Right renal pelvis (tissue), 4 donors: ENCODE data around the gene C11orf58. TPM values are rescaled to one million over a fixed set of nuclear protein-coding genes. Genes with fewer than 3 reads are reported as not detected.

Experiments used
- DNase-seq, 4 donors: peaks; one replicate each; pipeline ENCODE4 v3.0.0-alpha.2; 2013; ENCODE audit warnings: low read depth in 4 of 4, low spot score in 3 of 4, missing footprints in 1 of 4
- polyA plus RNA-seq, 4 donors: library from polyadenylated mRNA; unstranded; fragments of 120-200 nt; gene quantifications; one replicate each; pipeline ENCODE4 v1.2.1, GENCODE V29; 2013; ENCODE audit not compliant: insufficient read length in 4 of 4

The C11orf58 gene
- polyA plus RNA-seq, 4 donors, result 357 to 388 (median 374) TPM

DNA sequence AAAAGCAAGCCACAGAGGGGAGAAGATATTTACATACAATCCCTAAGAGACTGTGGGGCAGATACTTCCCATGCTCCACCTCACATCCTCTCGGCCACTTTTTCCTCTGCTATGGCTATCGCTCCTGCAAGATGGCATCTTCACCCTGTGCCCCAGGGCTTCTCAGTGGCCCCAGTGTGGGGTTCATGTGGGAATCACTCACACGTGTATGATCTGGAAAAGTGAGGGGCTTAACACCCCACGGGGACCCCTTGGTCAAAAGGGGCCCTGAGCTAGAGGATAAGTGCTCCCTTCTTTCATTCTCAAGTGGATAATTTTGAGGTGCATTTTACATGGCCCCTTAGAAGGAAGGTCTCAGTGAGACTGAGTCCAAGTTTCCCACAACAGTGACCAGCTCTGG is 28.7 kb downstream of the C11orf58 start:
- no peak for DNase-seq

DNA sequence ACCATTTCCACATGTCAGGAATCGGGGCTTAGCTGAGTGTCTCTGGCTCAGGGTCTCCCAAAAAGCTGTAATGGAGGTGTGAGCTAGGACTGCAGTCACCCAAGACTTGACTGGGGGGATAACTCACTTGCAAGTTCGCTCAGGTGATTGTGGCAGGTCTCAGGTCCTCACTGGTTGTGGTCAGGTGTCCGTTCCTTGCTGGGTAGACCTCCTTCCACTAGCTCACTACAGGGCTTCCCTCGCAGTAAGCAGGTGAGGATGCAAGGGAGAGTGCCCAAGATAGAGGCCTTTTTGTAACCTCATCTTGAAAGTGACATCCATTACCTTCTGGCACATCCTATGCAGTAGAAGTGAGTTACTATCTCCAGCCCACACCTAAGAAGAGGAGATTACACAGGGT is 29.5 kb downstream of the C11orf58 start:
- DNase-seq, result no peak

DNA sequence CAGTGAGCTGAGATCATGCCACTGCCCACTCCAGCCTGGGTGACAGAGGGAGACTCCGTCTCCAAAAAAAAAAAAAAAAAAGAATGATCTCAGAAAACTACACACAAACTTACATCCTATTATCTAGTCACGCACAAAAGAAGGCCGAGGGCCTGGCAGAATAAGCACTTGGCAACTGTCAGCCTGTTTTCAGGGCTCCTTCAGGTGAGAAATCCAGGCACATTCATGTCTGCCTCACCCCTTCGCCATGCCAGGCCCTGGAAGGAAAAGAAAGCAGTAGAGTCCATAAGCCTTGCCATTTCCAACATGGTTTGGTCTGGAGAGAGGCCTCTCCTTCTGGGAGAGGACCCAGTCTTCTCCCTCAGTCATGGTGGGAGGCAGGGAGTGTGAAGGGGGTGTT is 30.9 kb downstream of the C11orf58 start:
- DNase-seq, result no peak

DNA sequence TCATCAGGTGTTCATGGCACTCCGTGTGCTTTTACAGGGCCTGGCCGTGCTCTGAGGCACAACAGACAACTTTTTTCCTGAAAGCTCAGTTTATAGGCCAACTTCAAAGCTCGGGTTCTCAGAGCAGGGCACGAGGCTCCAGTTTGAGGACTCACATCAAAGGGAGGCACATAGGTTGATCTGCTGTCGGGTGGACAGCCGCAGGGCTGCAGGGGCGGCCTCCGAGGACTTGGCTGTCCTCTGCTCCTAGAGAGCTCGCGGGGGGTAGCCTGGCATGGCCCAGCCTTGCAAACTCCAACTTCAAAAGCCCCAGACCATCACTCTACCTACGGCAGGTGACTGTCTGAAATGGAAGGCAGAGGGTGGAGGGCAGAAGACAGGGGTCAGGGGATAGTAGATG is 31.6 kb downstream of the C11orf58 start:
- no peak for DNase-seq

DNA sequence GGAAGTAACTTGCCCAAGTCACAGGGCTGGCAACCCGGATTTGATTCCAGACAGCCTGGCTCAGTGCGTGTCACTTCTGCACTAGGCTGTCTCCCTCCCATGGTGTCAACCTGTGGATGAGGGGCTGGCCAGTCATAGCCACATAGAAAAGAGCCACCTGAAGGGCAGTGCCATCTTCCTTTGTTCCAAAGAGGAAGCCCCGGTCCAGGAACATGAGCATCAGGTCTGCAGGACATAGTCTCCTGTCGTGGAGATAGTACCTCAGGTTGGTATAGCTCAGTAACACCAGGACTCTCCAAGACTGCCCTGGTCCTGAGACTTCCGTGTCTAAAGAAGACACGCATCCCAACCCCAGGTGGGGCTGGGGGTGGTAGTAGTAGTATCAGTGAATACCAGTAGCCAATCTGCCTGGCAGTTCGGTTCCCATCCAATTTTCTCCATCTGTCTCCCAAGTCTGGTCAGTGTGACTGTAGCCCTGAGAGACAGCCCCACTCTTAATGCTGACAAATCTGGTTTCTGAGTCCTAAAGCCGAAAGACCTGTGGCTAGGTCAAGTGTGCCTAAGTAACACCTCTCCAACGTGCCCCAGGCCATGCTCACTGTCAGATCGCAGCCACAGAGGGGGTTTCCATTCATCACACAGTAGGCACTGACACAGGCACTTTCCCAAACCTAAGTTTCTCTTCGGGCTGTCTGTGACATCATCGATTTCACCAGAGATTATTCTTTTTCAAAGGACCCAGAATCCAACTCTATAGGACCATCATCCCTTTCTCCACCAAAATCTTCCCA is 33.1 kb downstream of the C11orf58 start:
- no peak for DNase-seq

DNA sequence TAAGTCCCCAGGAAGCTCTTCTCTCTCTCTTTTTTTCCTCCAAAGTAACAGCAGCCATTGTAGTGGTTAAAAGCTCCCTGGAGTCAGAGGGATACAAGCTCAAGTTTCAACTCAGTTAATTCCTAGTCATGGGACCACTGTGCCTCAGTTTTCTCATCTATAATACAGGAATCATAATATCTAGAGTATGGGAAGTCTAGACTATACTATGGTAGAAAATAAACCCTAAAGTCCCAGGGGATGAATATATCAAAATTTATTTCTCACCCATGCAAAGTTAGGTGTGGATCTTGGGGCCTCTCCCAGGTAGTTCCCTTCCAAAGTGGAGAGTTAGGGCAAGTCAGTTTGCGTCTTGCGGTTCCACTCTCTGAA is 33.7 kb downstream of the C11orf58 start:
- no peak for DNase-seq

DNA sequence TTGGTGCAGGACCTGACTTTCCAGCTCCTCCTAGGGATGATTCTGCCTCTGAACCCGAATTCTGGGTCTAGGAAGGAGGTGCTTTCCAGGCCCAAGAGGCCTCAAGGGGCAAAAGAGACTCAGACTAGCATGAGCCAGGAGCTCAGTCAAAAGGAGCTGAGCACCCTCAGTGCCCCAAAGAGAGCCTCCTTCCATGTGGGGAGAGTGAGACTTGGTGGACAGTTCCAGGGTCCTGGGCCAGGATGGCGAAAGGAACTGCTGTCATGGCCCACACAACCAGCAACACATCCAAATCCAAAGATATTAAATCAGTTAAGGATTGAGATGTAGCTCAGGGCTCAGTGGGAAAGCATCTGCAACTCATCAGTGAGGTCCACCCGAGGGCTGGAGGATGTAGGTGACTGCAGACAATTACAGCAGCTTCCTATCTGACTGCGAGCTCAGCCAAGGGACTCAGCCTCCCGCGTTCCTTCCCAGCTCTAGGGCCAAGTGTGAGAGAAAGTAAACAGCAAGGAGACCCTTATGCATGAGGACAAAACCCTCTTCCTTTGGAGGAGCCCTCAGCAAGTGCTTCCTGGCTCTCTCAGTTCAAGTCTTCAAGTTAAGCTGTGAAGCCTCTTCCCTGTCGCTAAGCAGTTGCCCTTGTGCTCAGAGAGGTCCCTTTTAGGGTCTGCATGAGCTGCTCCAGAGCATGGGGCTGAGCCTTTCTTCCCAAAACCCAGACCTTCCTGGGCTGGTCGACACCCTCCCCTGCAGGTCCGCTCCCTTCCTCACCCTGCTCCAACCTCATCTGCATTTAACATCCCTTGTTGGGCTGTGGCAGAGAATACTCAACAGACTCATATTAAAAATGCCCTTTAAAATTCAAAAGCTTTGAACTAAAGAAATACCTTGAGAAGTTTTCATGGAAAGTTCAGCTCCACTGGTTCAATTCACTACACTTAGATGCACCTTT is 35.8 kb downstream of the C11orf58 start:
- DNase-seq, result no peak

DNA sequence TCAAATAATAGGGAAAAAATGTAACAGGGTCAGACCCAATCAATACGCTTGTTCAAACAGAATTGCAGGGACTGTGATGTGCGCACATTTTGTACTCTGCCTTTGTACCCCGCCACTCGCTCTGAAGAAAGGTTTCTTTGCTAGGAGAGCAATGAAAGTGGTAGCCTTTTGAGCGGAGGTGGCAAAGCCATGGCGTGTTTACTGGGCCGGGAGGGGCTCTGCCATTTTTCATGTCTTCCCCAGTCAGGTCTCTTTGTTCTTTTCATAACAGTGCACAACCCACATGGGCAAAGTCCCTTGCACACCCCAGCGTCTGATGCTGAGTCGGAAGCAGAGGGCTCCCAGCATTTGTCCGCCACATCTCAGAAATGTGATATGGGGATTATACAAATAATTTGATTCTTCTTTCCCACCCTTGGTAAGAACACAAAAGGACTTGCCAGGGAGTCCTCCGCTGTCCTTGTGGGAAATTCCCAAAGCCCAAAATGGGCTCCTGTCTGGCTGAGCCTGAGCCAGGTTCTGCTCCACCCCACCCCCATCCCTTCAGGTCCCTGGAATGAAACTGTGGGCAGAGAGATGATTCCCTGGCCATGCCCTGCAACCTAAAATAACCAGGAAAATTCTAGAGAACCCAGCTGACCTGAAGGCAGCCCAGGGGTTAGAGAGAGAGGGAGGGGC is 36.6 kb downstream of the C11orf58 start:
- DNase-seq, result no peak

DNA sequence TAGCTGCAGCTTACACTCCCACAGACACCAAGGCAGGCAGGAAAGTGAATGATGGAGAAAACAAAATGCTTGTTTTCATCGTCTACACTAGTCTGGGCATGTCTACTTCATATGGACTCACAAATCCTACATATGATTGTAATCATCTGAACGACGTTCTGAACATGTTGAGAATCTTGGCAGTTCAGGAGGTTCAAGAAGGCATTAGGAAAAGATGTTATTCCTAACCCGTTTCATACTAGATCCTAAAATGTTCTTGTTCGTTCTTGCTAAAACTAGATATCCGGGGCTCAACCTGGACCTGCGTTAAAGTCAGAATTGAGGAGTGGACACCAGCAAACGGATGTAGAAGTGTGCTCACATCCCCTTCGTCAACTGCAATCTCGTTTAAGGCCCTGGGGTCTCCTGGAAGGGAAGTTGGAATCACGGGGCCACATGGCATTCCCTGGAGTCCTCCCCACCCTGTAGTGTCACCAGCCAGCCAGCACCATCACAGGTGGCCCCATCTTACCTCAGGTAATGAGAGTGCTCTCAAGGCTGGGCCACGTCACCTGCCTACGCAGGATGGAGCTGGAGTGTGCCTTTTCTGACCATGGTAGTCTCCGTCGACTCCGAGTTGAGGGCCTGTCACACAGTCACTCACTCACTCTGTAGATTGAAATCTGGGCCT is 37.3 kb downstream of the C11orf58 start:
- DNase-seq, result no peak

DNA sequence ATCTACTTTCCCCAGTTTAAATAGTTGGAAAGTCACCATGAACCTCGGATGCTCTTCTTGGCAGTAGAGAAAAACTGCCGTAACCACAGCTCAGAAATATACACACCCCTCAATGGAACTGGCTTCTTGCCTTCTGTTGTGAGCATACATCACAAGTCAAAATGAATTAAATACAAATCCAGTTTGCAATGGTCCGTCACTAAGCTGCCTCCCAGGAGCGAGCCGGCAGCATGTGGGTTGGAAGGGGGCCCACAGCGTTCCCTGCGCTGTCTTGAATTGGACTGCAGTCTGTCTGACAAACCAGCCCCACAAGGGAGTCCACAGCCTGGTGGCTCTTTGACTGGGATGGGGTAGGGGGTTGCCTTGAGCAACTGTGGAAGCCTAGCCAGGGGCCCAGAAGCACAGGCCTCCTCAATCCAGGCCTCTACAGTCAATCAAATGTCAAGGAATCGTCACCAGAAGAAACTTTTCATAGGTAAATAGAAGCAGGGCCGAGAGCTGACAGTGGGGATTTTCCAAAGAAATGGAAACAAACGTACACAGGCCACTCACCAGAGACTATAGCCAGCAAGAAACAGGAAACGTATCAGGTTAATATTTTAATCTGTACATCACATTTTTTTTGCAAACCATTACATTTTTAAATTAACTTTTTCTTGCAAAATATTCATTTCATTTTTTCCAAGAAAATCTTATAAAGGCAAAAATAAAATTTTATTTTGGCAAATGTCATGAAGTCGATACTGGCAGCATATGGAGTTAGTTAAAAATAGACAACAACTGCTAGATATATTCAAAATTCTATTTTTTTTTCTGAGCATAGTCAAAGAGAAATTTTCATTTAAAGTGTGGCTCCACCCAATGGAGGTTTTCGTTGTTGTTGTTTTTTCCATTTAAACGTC is 38.5 kb downstream of the C11orf58 start:
- no peak for DNase-seq

DNA sequence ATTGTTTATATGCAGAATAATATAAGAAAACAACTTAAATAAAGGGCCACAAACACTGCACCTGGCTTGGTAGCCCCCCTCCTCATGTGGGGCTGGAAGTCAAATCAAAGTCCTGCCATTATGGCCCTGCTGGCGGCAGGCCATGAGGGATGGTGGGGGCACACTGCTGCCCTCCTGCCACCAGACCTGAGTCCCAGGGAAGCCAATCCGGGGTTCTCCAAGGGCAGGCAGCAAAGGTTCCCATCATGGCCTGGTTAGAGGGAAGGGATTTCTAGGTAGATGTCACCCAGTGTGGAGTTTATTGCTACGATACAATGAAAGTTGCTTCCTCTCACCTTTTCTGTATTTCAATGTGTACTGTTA is 39.1 kb downstream of the C11orf58 start:
- no peak for DNase-seq

DNA sequence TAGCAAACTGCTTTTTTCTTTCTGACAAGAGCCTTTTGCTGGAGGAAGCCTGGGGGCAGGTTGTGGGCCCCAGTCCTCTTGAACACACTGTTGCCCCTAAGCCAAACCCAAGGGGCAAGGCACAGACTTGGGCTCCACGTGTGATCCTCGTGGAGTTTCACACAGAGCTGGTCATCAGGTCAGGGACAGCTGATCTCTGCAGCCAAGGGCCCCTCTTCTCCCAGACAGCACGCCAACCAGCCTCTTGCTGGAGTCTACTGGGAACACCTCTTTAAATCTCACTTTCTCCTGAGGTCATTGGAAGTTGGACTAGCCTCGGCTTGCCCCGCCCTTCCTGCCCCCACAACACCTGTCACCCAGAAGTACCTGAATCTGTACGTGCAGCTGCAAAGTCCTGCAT is 39.8 kb downstream of the C11orf58 start:
- no peak for DNase-seq

DNA sequence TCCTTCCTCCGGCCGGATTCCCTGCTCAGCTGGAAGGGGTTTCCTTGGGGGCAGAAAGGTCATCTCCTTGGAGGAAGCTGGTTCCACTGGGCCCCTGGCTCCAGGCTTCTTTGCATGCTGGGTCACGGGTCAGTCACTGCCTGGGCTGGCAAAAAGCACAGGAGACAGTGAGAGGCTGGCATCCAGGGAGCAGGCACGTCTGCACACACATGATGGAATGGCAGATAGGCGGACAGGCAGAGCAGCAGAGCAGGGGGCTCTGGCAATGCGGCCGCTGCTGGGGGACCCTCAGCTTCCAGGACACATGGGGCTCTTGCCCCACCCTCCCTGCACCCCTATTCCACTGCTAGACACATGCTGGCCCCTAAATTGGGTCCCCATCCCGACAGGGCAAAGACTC is 40.4 kb downstream of the C11orf58 start:
- no peak for DNase-seq

DNA sequence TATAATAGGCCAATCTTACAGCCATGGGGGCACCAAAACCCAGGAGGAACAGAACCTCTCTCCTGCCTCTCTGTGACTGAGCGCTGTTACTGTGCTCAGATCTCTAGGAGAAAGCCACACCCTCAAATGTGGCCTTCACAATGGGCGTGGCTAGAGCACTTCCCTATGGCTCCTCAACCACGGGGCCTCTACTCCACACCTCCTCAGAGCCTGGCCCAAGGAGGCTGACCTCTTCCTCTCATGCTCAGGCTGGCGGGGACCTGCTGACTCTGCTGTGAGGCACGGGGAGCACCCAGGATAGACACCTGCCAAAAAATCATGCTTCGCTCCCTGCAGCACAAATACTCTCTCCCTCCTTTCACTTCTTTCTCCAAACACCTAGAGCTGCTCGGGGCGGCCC is 41.0 kb downstream of the C11orf58 start:
- no peak for DNase-seq

DNA sequence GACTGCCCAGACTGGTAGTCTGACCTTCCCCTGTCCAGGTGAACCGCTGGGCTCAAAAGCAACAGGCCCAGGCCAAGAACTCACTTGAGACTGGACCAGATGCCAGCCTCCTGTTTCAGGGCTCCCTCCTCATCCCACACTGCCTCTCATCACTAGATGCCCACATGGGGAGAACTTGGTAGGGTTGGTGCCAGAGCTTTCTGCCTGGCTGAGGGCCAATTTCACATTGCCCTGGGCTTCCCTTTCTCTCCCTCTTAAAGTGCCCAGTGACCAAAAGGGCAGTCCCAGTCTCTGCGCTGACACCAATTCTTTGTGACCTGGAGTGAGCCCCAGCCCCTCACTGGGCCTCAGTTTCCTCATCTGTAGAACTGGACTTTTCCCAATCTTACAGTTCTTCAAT is 41.7 kb downstream of the C11orf58 start:
- no peak for DNase-seq

DNA sequence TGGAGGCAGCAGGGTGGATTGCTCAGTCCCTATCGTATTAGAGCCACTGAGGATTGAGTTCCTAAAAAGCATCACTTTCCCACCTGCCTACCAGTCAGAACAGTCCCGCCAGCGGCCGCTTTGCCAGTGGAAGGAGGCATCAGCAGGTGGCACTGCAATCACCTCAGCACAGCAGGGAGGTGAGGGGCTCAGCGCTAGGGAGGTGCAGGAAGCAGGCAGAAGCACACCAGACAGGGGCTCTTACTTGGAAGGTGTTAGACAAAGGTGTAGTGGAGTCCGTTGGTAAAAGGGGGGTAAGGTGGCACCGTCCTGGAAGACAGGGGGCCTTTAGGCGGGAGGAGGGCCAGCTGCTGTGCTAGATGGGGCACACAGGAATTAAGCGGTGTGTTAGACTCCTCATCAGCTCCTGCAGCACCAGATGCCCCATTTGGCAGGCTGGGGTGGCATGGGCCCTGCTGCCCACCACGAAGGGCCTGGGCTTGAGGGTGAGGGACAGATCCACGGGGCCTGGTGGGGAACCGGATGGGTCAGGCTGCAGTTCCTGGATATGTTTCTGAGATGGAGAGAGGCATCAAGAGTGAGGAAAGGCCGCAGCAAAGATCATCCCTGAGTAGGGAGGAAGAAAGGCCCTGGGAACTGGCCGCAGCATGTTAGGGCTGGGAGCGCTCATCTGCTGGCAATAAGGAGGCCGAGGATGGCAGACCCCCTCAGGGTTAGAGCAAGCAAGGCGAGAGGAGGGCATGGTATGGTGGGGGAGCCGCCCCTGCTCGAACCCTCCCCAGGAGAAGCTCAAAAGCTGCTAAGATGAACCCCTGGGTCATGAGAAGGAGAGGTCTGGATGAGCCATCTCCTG is 42.5 kb downstream of the C11orf58 start:
- DNase-seq, result no peak

DNA sequence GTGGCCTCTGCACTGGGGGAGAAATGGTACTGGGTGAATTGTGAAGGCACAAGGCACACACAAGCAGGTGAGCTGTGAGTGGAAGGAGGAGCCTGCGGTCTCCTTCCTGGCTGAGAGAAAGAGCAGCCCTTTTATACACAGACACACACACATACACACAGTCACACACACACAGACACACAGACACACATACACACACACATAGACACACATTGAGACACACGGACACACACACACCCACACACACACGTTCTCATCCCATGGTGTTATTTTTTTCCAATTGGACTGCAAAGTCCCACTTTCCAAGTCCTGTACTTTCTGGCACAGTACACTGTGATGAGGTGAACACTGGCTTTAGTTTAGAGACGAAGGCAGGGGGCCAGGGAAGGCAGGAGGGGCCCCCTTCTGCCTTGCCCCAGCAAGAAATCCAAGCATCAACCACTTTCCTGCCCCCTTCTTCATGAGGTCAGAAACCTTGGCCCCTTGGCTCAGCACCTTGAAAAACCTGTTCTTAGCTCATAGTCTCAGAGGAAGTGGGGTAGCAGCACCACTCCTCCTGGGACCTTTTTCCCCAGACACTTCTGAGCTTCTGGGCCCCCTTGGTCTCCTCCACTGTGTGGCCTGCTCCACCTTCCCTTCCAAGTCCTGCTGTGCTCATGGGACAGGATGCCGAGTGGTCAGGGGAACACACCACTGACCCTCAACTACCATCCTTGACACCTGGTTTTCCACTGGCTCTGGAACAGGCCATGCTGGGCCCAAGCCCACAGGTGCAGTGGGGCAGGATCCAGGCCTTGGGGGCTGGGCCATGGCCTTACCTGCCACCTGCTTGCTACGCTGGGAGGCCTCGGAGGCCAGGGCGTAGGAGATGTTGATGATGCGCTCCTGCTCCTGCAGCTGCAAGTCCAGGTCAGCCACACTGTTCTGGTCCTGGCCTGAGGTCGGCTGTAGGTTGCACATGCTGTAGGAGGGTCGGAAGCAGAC is 43.8 kb downstream of the C11orf58 start:
- no peak for DNase-seq

DNA sequence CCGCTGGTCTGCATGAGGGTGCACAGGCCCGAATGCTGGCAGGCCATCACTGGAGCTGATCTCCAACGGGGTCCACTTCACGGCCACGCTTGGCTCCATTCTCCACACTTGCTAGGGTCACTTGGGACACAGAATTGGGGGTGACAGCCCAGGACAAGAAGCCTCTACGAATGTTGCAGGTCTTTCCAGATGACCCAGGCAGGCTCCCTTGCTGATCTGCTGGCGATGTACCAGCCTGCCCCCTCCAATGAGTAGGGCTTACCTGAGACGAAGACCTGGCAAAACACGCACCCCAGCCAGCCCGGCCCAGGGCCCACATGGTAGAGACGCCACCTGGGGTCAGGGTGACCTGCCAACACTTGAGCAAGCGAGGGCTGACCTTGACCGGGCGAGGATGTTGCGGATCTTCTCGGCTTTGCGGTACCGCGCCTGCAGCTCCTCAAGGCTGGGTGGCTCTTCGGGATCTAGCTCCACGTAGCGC is 44.9 kb downstream of the C11orf58 start:
- no peak for DNase-seq
